ENCODE data around the gene PKMYT1. TPM values are rescaled to one million over a fixed set of nuclear protein-coding genes. Genes with fewer than 3 reads are reported as not detected.

PKMYT1 gene
- total and polyA plus RNA-seq, 12 donors: 0.34 to 4.2 (median 0.71) TPM; not detected in 1

DNA sequence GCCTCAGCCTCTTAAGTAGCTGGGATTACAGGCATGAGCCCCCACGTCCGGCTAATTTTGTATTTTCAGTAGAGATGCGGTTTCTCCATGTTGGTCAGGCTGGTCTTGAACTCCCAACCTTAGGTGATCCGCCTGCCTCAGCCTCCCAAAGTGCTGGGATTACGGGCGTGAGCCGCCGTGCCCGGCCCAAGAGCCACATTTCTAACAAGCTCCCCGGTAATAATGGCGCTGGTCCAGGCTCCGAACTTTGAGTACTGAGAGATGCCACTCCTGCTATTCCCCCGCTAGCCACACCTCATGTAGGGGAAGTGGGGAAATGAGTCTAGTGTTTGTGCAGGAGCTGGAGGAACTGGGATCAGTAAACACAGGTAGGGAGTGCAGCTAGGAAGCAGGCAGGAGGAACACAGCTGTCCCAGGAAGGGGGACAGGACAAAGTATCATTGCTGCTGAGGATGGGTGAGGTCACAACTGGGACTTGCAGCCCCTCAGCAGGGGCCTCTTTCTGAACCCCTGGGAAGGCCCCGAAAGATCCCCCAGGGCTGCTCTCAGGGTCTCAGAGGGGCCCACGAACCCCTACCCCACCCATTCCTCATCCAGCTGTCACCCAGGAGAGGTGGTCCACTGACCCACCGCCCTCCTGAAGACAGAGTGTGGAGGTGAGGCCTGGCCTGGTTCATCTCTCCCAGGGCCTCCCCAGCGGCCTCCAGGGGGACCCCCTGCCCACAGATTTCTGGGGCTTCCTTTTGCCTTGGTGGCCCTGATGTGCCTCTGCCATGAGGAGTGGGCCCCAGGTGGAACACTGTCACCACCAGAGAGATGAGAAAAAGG, 19.8 kb downstream of the PKMYT1 start:
- no peak for ATAC-seq
- intact Hi-C loops (cut with DNase I): no loop called here

DNA sequence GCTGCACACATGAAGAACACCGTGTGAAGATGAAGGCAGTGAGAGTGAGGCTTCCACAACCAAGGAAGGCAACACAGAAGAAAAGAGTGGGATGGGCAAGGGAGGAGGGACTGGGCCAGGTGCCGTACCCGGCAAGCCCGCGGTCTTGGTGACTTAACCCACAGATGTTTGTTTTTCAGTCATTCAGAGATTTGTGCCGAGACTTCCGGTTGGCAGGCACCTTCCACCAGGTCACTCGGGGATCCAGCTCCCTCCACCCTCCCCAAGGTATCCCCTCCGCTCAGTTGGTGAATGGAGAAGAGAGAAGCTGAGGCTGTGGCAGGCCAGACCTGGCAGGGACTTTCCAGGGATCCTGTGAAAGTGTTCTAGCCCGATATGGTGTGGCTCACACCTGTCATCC, 21.0 kb downstream of the PKMYT1 start:
- intact Hi-C loops (cut with DNase I): no loop called here
- Histone ChIP-seq H3K9me3 (no peaks in the 10 kb centered on the region), H3K4me3 (no peak overlapping the region), H3K27ac (no peak overlapping the region), H3K4me1 (peaks cover 9 to 26% (median 16%) of the 10 kb centered on the region in 9 donors), H3K27me3 (peaks cover 36 to 97% (median 85%) of the 10 kb centered on the region in 7 donors), H3K36me3 (no peaks in the 10 kb centered on the region)
- 68 to 70% methylated on average over 10 of the region's 10 CpGs for WGBS, 2 donors
- DNase-seq: no peak
- TF ChIP-seq, protein P1, sequence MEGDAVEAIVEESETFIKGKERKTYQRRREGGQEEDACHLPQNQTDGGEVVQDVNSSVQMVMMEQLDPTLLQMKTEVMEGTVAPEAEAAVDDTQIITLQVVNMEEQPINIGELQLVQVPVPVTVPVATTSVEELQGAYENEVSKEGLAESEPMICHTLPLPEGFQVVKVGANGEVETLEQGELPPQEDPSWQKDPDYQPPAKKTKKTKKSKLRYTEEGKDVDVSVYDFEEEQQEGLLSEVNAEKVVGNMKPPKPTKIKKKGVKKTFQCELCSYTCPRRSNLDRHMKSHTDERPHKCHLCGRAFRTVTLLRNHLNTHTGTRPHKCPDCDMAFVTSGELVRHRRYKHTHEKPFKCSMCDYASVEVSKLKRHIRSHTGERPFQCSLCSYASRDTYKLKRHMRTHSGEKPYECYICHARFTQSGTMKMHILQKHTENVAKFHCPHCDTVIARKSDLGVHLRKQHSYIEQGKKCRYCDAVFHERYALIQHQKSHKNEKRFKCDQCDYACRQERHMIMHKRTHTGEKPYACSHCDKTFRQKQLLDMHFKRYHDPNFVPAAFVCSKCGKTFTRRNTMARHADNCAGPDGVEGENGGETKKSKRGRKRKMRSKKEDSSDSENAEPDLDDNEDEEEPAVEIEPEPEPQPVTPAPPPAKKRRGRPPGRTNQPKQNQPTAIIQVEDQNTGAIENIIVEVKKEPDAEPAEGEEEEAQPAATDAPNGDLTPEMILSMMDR (IDR thresholded peaks at IDR 0.05): no peak
- no peak for ATAC-seq

More for the DNA sequence above, 19.8 kb downstream of the PKMYT1 start:
- Histone ChIP-seq H3K9me3 (no peaks in the 10 kb centered on the region), H3K27me3 (peaks cover 40 to 99% (median 88%) of the 10 kb centered on the region in 7 donors), H3K4me1 (peaks cover 16 to 38% (median 25%) of the 10 kb centered on the region in 9 donors), H3K27ac (no peak overlapping the region), H3K36me3 (no peaks in the 10 kb centered on the region), H3K4me3 (no peak overlapping the region)
- no peak for DNase-seq
- WGBS, 2 donors: 74 to 75% methylated on average over 17 of the region's 17 CpGs
- TF ChIP-seq, protein P1 (IDR thresholded peaks at IDR 0.05): no peak

DNA sequence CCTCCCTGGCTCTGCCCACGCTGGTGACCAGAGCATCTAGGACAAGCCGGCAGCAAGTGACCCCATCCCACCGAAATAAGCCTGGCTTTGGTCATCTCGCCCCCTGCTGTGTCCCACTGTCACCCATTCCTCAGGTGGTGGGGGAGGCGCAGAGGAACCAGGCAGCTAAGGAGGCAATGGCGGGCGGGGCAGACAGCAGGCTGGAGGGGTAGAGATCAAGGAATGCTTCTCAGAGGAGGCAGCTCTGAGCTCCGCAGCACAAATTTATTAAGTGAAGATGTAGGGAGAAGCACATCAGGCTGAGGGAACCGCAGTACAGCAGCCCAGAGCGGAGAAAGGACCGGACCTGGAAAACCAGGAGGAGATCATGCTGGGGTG, 23.7 kb downstream of the PKMYT1 start:
- no peaks in the 10 kb centered on the region for H3K36me3 ChIP-seq
- peaks cover 0 to 10% (median 0%) of the 10 kb centered on the region in 9 donors for H3K4me1 ChIP-seq
- H3K27me3 ChIP-seq: peaks cover 21 to 75% (median 59%) of the 10 kb centered on the region in 7 donors
- TF ChIP-seq, protein P1 (IDR thresholded peaks at IDR 0.05): no peak
- 71 to 80% methylated on average over 11 of the region's 11 CpGs for WGBS, 2 donors
- H3K9me3 ChIP-seq: no peaks in the 10 kb centered on the region
- intact Hi-C loops (cut with DNase I): no loop called here
- no peak overlapping the region for H3K4me3 ChIP-seq
- DNase-seq: no peak
- ATAC-seq: no peak
- no peak overlapping the region for H3K27ac ChIP-seq

DNA sequence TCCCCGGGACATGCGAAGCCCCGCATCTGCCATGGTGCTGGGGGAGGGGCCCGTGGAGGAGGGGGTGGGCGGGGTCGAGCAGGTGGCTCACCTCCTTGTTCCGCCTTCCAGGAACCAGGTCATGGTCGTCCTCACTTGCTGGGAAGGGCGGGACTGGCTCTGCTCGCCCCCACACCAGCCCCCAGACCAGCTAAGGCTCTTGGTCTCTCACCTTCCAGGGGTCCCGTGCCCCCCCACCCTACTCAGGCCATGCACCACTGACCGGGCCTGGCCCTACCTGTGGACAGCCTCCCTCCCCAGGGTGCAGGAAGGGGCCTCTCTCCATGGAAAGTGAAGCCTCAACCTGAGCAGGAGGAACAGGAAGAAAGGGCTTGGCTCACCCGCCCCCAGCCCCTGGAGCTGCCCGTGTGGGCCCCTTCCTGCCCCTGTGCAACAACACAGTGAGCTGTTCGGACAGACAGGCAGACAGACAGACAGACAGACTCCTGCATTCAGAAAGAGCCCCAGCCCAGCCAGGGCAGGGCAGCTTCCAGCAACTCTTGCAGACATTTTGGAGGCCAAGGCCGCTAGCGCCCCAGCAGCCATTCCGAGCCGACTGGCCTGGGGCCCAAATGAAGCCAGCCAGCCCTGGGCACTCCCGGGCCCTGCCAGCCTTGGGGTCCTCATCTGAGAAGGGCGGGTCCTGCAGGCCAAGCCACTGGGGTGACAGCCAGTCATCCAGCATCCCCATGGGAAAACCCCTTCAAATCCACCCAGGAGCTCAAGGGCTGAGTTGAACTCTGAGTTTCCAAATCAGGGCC, 24.3 kb downstream of the PKMYT1 start:
- TF ChIP-seq, protein P1 (IDR thresholded peaks at IDR 0.05): no peak
- ATAC-seq: peak in 2 of 8 donors; percentile 15 to 19
- Histone ChIP-seq H3K27me3 (peaks cover 16 to 69% (median 54%) of the 10 kb centered on the region in 7 donors), H3K9me3 (no peaks in the 10 kb centered on the region), H3K27ac (no peak overlapping the region), H3K4me1 (peaks cover 0 to 9% (median 0%) of the 10 kb centered on the region in 9 donors), H3K36me3 (no peaks in the 10 kb centered on the region), H3K4me3 (no peak overlapping the region)
- no peak for DNase-seq
- intact Hi-C loops (cut with DNase I): no loop called here
- WGBS, 2 donors: 44 to 52% methylated on average over 15 to 21 of the region's 21 CpGs

Measured in heart right ventricle (tissue), 16 donors.